ENCODE data around the gene CDS2. TPM values are rescaled to one million over a fixed set of nuclear protein-coding genes. Genes with fewer than 3 reads are reported as not detected.

Gene CDS2
- total RNA-seq, 2 experiments from 2014 or later = 46.5 to 47.4 TPM

DNA sequence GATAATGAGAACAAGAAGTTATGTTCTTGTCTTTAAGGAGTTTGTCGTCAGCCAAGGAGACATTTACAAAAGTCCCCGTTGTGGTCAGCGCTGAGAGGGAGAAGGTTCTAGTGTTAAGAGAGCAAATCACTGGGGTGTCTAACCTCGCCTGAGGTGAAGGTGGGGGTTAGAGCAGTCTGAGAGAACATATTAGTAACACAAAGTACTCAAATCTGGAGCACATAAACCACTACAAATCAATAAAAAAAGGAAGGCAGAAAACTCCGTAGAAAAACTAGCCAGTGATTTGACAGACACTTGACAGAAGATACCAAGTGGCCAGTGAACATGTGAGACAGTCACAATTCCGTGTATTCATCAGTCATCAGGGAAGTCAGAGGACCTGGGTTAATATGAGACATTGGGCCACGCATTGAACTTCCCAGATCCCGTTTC is 45.4 kb downstream of the CDS2 start:
- H3K9me3 Mint-ChIP-seq = no peaks in the 10 kb centered on the region
- CTCF ChIA-PET = no interaction called here
- peaks cover 15% of the 10 kb centered on the region for H3K36me3 Mint-ChIP-seq
- H3K27ac Mint-ChIP-seq = peak overlapping the region; percentile 5
- H3K4me3 Mint-ChIP-seq = no peak overlapping the region
- H3K4me1 Mint-ChIP-seq (ENCODE audit: low read depth) = peaks cover 37% of the 10 kb centered on the region
- intact Hi-C loops (cut with micrococcal nuclease) = no loop called here
- POLR2A ChIA-PET = no interaction called here
- H3K27me3 Mint-ChIP-seq = no peaks in the 10 kb centered on the region
- no peak for DNase-seq

DNA sequence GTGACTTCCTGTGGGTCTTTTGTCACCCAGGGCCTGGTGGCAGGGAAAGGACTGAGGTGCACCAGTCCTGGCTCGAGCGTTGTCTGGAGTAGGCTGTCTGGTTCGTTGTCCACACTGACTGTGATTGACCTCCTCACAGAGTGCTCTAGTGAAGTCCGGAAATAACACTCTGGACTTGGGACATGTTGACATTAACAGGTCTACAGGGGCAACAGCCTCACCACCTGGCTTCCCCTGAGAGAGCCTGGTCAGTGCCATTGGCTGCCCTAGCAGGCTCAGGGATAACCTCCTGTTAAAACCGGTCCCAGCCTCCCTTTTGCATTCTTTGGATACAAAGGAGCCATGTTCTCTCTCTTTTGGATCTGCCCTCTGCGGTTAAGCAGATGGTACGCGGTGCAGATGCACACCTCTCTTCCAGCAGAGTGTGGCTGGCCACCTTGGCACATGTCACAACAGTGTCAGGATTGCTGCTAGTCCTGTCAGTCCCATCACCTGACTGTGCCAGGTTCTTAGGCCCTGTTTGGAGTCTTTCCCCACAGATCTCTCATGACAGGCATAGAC is 46.2 kb downstream of the CDS2 start:
- ChIA-PET CTCF (no interaction called here), POLR2A (no interaction called here)
- no peak for DNase-seq
- Mint-ChIP-seq H3K4me1 (ENCODE audit: low read depth) (peaks cover 31% of the 10 kb centered on the region), H3K27ac (no peak overlapping the region), H3K4me3 (no peak overlapping the region), H3K27me3 (no peaks in the 10 kb centered on the region), H3K36me3 (peaks cover 15% of the 10 kb centered on the region), H3K9me3 (no peaks in the 10 kb centered on the region)
- intact Hi-C loops (cut with micrococcal nuclease) = no loop called here

DNA sequence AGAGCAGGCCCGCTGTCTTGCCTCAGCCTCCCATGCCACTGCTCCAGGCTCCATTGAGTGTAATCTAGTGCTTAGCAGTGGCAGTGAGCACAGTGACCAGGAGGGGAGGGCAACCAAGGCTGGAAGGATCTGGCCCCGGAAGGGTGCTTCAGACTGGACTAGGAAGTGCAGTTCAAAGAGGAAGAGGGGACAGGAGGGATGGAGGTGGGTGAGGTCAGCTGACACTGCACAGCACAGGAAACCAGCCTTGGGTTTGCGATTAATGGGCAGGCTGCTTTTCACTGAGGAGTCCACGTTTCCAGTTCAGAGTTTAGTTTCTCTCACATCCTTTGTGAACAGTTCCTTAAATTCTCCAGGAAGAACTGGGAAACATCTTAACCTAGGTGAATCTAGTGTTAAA is 46.9 kb downstream of the CDS2 start:
- POLR2A ChIA-PET = no interaction called here
- no peaks in the 10 kb centered on the region for H3K9me3 Mint-ChIP-seq
- CTCF ChIA-PET = interaction anchor here (0.9 kb wide), 1 partner anchor 47 kb away, joined by 3 read pairs; no protein-coding TSS in a partner anchor
- no peak for DNase-seq
- peaks cover 15% of the 10 kb centered on the region for H3K36me3 Mint-ChIP-seq
- H3K27me3 Mint-ChIP-seq = no peaks in the 10 kb centered on the region
- no peak overlapping the region for H3K27ac Mint-ChIP-seq
- intact Hi-C loops (cut with micrococcal nuclease) = no loop called here
- H3K4me1 Mint-ChIP-seq (ENCODE audit: low read depth) = peaks cover 26% of the 10 kb centered on the region
- no peak overlapping the region for H3K4me3 Mint-ChIP-seq

DNA sequence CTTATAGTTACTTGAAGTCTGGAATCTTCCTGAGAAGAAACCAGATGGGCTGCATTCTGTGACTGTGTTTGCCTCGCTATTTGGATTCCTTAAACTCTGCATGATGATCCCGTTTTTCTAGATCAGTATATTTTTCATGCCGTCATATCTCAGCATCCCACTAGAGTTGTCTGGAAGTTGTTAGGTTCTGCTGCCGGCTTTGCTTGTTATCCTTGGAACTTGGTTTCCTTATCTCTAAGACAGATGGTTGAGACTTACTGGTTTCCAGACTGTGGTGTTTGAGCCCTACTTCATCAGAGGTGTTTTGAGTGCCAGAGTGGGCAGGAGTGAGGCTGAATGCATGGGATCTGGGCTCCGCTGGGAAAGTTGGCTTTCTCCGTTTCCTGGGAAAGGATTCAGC is 50.3 kb downstream of the CDS2 start:
- CTCF ChIA-PET = no interaction called here
- DNase-seq = no peak
- Mint-ChIP-seq H3K4me3 (no peak overlapping the region), H3K27me3 (no peaks in the 10 kb centered on the region), H3K4me1 (ENCODE audit: low read depth) (peaks cover 6% of the 10 kb centered on the region), H3K9me3 (no peaks in the 10 kb centered on the region), H3K27ac (no peak overlapping the region), H3K36me3 (peaks cover 21% of the 10 kb centered on the region)
- POLR2A ChIA-PET = no interaction called here
- intact Hi-C loops (cut with micrococcal nuclease) = no loop called here

DNA sequence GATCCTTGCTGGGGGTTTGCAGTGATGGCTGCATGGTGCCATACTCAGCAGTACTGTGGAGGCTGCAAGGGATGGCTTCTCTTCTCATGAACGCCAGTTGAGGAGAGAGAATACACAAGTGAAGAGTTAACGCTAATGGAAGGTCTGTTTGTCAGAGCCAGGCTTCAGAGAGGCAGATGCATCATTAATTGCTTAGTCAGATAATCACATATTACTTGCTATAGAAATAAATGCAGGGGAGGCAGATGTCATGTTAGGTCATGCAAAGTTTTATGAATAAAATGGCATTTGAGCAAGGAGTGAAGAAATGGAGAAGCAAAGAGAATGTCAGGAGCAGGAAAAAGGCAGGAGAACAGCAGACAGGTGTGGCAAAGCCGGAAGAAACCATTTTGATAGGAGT is 51.2 kb downstream of the CDS2 start:
- Mint-ChIP-seq H3K27me3 (no peaks in the 10 kb centered on the region), H3K9me3 (no peaks in the 10 kb centered on the region), H3K4me3 (no peak overlapping the region), H3K4me1 (ENCODE audit: low read depth) (no peaks in the 10 kb centered on the region), H3K36me3 (peaks cover 28% of the 10 kb centered on the region), H3K27ac (no peak overlapping the region)
- no peak for DNase-seq
- intact Hi-C loops (cut with micrococcal nuclease) = no loop called here
- POLR2A ChIA-PET = no interaction called here
- CTCF ChIA-PET = no interaction called here

DNA sequence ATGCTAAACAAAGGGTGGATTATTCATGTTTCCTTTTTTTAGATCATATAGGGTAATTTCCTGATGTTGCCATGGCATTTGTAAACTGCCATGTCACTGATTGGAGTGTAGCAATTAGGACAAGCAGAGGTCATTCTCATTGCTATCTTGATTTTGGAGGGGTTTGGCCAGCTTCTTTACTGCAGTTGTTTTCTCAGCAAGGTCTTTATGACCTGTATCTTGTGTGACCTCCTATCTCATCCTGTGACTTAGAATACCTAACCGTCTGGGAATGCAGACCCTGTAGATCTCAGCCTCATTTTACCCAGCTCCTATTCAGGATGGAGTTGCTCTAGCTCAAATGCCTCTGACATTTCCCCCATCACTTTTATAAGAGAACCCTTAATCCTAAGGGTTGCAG is 53.6 kb downstream of the CDS2 start:
- Mint-ChIP-seq H3K27me3 (no peaks in the 10 kb centered on the region), H3K4me1 (ENCODE audit: low read depth) (peaks cover 2% of the 10 kb centered on the region), H3K4me3 (no peak overlapping the region), H3K9me3 (no peaks in the 10 kb centered on the region), H3K27ac (no peak overlapping the region), H3K36me3 (peaks cover 28% of the 10 kb centered on the region)
- ChIA-PET CTCF (interaction anchor here (2.7 kb wide), 1 partner anchor 12 kb away, joined by 12 read pairs; no protein-coding TSS in a partner anchor), POLR2A (no interaction called here)
- DNase-seq = no peak
- intact Hi-C loops (cut with micrococcal nuclease) = no loop called here

DNA sequence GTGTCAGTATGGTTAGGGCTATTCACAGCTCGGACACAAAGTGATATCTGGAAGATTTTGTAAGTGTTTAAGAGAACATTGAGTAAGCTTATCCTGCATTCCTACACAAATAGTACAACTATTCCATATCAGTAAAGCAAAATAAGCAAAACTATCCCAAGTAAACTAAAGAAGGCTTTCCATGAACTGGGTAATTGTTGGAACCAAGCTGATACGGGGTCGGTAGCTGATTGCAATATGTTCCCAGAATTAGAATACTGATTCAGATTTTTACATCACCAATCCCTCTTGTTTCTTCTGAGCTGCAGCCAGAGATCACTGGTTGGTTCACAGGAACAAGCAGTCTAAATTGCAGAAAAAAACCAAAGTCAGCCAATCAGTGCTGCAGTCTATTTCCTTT is 54.1 kb downstream of the CDS2 start:
- H3K4me3 Mint-ChIP-seq = no peak overlapping the region
- intact Hi-C loops (cut with micrococcal nuclease) = no loop called here
- H3K27me3 Mint-ChIP-seq = no peaks in the 10 kb centered on the region
- ChIA-PET POLR2A (no interaction called here), CTCF (interaction anchor here (0.7 to 2.7 kb wide), 2 partner anchors 11 to 54 kb away, joined by 4 to 12 read pairs; partner anchors contain the start of gene CDS2)
- peaks cover 24% of the 10 kb centered on the region for H3K36me3 Mint-ChIP-seq
- no peak for DNase-seq
- no peak overlapping the region for H3K27ac Mint-ChIP-seq
- H3K4me1 Mint-ChIP-seq (ENCODE audit: low read depth) = peaks cover 2% of the 10 kb centered on the region
- H3K9me3 Mint-ChIP-seq = no peaks in the 10 kb centered on the region

DNA sequence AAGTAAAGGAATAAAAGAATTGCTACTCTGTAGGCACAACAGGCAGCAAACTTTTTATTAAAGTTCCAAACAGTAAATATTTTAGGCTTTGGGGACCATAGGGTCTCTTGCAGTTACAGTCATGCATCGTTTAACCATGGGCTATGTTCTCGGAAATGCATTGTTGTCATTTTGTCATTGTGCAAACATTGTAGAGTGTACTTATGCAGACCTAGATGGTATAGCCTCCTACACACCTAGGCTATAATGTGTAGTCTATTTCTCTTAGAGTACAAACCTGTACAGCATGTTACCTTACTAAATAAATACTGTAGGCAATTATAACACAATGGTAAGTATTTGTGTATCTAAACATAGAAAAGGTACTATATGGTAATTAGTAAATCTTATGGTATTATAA is 54.7 kb downstream of the CDS2 start:
- peaks cover 21% of the 10 kb centered on the region for H3K36me3 Mint-ChIP-seq
- no peaks in the 10 kb centered on the region for H3K27me3 Mint-ChIP-seq
- peaks cover 2% of the 10 kb centered on the region for H3K4me1 Mint-ChIP-seq (ENCODE audit: low read depth)
- H3K9me3 Mint-ChIP-seq = no peaks in the 10 kb centered on the region
- no peak for DNase-seq
- intact Hi-C loops (cut with micrococcal nuclease) = no loop called here
- H3K4me3 Mint-ChIP-seq = no peak overlapping the region
- no peak overlapping the region for H3K27ac Mint-ChIP-seq
- ChIA-PET CTCF (interaction anchor here (0.7 to 2.7 kb wide), 4 partner anchors 11 to 55 kb away, joined by 3 to 12 read pairs (median 4); partner anchors contain the start of gene CDS2), POLR2A (no interaction called here)

DNA sequence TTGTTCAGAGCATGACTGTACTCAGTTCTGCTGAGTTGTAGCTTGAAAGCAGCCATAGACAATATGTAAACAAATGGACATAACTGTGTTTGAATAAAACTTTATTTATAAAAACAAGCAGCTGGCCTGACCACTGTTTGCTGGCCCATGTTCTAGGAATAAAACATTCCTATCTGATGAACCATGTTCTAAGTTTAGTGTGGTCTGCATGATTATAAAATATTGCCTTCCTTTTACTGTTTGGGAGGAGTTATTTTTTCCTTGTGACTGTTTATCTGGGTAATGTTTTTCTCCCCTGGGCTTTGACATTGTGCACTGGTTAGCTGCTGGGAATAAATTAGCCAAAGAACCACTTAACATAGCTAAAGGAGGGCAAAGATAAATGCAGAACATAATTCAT is 55.1 kb downstream of the CDS2 start:
- no peaks in the 10 kb centered on the region for H3K9me3 Mint-ChIP-seq
- intact Hi-C loops (cut with micrococcal nuclease) = no loop called here
- H3K36me3 Mint-ChIP-seq = peaks cover 19% of the 10 kb centered on the region
- DNase-seq = no peak
- ChIA-PET CTCF (interaction anchor here (0.8 to 1.0 kb wide), 3 partner anchors 11 to 126 kb away, joined by 3 to 4 read pairs (median 3); no protein-coding TSS in a partner anchor), POLR2A (no interaction called here)
- no peak overlapping the region for H3K4me3 Mint-ChIP-seq
- peaks cover 2% of the 10 kb centered on the region for H3K4me1 Mint-ChIP-seq (ENCODE audit: low read depth)
- H3K27ac Mint-ChIP-seq = no peak overlapping the region
- H3K27me3 Mint-ChIP-seq = no peaks in the 10 kb centered on the region

DNA sequence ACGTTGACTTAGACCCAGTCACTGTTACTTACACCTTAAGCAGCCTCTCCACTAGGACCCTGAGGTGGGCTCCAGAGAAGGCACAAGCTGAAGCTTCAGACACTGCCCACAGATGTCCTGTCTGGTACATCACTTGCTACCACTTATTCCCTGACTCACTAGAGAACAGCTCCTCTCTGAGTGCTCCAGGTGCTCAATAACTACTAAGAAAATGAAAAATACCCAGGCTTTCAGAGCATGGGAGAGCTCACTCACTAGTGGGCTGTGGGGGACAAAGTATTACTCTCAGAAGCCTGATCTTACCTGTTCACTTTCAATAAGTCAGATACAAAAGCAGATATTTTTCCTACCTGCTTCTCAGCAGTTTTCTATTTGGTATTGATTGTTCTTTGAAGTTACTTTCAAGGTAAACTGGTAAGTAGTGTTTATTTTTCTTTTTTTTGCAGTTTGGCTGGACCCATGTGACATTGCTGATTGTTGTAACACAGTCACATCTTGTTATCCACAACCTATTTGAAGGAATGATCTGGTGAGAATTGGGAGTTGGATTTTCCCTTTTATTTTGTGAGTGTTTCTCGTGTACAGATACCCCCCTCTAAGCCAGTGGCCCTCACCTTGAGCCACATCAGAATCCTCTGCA is 55.9 kb downstream of the CDS2 start:
- peaks cover 19% of the 10 kb centered on the region for H3K36me3 Mint-ChIP-seq
- ChIA-PET CTCF (interaction anchor here (0.9 to 1.4 kb wide), 4 partner anchors 10 to 126 kb away, joined by 3 to 5 read pairs (median 4); partner anchors contain the start of gene CDS2), POLR2A (no interaction called here)
- no peaks in the 10 kb centered on the region for H3K27me3 Mint-ChIP-seq
- no peaks in the 10 kb centered on the region for H3K9me3 Mint-ChIP-seq
- peaks cover 2% of the 10 kb centered on the region for H3K4me1 Mint-ChIP-seq (ENCODE audit: low read depth)
- H3K27ac Mint-ChIP-seq = no peak overlapping the region
- DNase-seq = no peak
- no peak overlapping the region for H3K4me3 Mint-ChIP-seq
- intact Hi-C loops (cut with micrococcal nuclease) = no loop called here

DNA sequence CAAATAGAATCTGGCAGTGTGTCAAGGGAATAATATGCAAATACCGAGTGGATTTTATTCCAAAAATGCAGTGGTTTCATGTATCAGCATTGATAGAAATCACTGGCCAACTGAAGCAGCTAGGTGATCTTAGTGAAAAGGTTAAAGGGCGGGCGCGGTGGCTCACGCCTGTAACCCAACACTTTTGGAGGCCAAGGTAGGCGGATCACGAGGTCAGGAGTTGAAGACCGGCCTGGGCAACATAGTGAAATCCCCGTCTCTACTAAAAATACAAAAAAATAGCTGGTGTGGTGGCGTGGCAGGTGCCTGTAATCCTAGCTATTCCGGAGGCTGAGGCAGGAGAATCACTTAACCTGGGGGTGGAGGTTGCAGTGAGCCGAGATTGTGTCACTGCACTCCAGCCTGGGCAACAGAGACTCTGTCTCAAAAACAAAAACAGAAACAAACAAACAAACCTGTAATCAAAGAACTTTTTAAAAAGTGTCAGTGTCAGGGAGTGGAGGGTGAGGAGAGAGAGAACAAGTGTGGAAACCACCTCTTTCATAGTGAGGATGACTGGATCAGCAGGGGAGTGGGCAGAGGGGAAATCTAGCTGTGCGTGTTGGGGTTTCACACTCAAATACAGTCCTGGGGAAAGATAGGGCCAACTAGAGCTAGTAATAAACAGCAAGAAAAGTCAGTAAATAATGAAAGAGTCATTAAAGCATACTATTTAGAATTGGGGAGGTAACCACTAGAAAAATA is 57.1 kb downstream of the CDS2 start:
- H3K9me3 Mint-ChIP-seq = no peaks in the 10 kb centered on the region
- POLR2A ChIA-PET = no interaction called here
- peak overlapping the region; percentile 36 for H3K27ac Mint-ChIP-seq
- no peak overlapping the region for H3K4me3 Mint-ChIP-seq
- intact Hi-C loops (cut with micrococcal nuclease) = no loop called here
- no peaks in the 10 kb centered on the region for H3K27me3 Mint-ChIP-seq
- peaks cover 2% of the 10 kb centered on the region for H3K4me1 Mint-ChIP-seq (ENCODE audit: low read depth)
- CTCF ChIA-PET = interaction anchor here (0.7 to 1.4 kb wide), 4 partner anchors 8 to 57 kb away, joined by 3 to 5 read pairs (median 4); partner anchors contain the start of gene CDS2
- DNase-seq = no peak
- peaks cover 20% of the 10 kb centered on the region for H3K36me3 Mint-ChIP-seq

DNA sequence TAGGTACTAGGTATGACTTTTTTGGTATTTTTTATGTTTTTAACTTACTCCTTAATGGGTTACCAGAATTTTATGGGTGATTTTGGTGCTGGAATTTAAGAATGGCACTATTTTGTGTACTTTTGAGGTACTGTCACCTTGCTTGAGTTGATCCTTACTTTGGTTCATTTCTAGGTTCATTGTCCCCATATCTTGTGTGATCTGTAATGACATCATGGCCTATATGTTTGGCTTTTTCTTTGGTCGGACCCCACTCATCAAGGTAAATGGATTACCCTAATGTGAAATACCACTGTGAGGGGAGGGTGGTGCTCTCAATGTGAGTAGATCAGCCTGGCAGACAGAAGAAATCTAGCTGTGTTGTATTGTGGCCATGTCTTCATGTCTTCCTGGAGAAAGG is 57.9 kb downstream of the CDS2 start:
- ChIA-PET CTCF (interaction anchor here (4.0 kb wide), 1 partner anchor 59 kb away, joined by 23 read pairs; the partner anchor contains the start of gene CDS2), POLR2A (no interaction called here)
- peak overlapping the region; percentile 49 for H3K27ac Mint-ChIP-seq
- no peaks in the 10 kb centered on the region for H3K9me3 Mint-ChIP-seq
- peaks cover 2% of the 10 kb centered on the region for H3K4me1 Mint-ChIP-seq (ENCODE audit: low read depth)
- H3K27me3 Mint-ChIP-seq = no peaks in the 10 kb centered on the region
- peaks cover 15% of the 10 kb centered on the region for H3K36me3 Mint-ChIP-seq
- H3K4me3 Mint-ChIP-seq = no peak overlapping the region
- no peak for DNase-seq
- intact Hi-C loops (cut with micrococcal nuclease) = no loop called here

Data from activated CD4-positive, alpha-beta memory T cell treated with anti-CD3 and anti-CD28 coated beads for 36 hours (primary cell).